ENCODE measurements around the gene PCDHA4. TPM values are rescaled to one million over a fixed set of nuclear protein-coding genes. Genes with fewer than 3 reads are reported as not detected.

Gene PCDHA4
- total RNA-seq, 1 donor from 2014 or later = 0.26 TPM

GRCh38 chr5:140855772-140856674 lies 49.2 kb downstream of the PCDHA4 start, which contains the start of gene PCDHA10:
Gene PCDHA10 (plus strand): TSS chr5:140855897. CDS start chr5:140856049, 152 bp downstream.
- no peak for TF ChIP-seq CTCF (IDR thresholded peaks at IDR 0.05; ENCODE audit: insufficient read depth, low read length, severe bottlenecking)
- FAIRE-seq = no peak
- DNase-seq (ENCODE audit: low read depth) = peak; percentile 7
- no peak within 1 kb of the TSS for H3K4me3 ChIP-seq (ENCODE audit: low read depth, low read length)
- no peaks in the 10 kb centered on the region for H3K36me3 ChIP-seq (ENCODE audit: control insufficient read depth, insufficient read depth, low read length)
- no peaks in the 10 kb centered on the region for H3K27me3 ChIP-seq (ENCODE audit: control insufficient read depth, insufficient read depth, low read length)

DNA sequence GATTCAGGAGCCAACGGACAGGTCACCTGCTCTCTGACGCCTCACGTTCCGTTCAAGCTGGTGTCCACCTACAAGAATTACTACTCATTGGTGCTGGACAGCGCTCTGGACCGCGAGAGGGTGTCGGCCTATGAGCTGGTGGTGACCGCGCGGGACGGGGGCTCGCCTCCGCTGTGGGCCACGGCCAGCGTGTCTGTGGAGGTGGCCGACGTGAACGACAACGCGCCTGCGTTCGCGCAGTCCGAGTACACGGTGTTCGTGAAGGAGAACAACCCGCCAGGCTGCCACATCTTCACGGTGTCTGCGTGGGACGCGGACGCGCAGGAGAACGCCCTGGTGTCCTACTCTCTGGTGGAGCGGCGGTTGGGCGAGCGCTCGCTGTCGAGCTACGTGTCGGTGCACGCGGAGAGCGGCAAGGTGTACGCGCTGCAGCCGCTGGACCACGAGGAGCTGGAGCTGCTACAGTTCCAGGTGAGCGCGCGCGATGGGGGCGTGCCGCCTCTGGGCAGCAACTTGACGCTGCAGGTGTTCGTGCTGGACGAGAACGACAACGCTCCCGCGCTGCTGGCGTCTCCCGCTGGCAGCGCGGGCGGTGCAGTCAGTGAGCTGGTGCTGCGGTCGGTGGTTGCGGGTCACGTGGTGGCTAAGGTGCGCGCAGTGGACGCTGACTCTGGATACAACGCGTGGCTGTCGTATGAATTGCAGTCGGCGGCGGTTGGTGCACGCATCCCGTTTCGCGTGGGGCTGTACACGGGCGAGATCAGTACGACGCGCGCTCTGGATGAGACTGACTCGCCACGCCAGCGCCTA lies 50.5 kb downstream of the PCDHA4 start:
- H3K36me3 ChIP-seq (ENCODE audit: control insufficient read depth, insufficient read depth, low read length) = no peaks in the 10 kb centered on the region
- TF ChIP-seq CTCF (IDR thresholded peaks at IDR 0.05; ENCODE audit: insufficient read depth, low read length, severe bottlenecking) = no peak
- no peak for DNase-seq (ENCODE audit: low read depth)
- FAIRE-seq = no peak
- H3K4me3 ChIP-seq (ENCODE audit: low read depth, low read length) = no peak overlapping the region
- H3K27me3 ChIP-seq (ENCODE audit: control insufficient read depth, insufficient read depth, low read length) = no peaks in the 10 kb centered on the region

DNA sequence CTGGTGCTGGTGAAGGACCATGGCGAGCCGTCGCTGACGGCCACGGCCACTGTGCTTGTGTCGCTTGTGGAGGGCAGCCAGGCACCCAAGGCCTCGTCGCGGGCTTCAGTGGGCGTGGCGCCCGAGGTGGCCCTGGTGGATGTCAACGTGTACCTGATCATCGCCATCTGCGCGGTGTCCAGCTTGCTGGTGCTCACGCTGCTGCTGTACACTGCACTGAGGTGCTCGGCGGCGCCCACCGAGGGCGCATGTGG lies 51.0 kb downstream of the PCDHA4 start:
- FAIRE-seq (no peak), DNase-seq (ENCODE audit: low read depth) (no peak)
- Histone ChIP-seq H3K36me3 (ENCODE audit: control insufficient read depth, insufficient read depth, low read length) (no peaks in the 10 kb centered on the region), H3K4me3 (ENCODE audit: low read depth, low read length) (no peak overlapping the region), H3K27me3 (ENCODE audit: control insufficient read depth, insufficient read depth, low read length) (no peaks in the 10 kb centered on the region)
- no peak for TF ChIP-seq CTCF (IDR thresholded peaks at IDR 0.05; ENCODE audit: insufficient read depth, low read length, severe bottlenecking)

DNA sequence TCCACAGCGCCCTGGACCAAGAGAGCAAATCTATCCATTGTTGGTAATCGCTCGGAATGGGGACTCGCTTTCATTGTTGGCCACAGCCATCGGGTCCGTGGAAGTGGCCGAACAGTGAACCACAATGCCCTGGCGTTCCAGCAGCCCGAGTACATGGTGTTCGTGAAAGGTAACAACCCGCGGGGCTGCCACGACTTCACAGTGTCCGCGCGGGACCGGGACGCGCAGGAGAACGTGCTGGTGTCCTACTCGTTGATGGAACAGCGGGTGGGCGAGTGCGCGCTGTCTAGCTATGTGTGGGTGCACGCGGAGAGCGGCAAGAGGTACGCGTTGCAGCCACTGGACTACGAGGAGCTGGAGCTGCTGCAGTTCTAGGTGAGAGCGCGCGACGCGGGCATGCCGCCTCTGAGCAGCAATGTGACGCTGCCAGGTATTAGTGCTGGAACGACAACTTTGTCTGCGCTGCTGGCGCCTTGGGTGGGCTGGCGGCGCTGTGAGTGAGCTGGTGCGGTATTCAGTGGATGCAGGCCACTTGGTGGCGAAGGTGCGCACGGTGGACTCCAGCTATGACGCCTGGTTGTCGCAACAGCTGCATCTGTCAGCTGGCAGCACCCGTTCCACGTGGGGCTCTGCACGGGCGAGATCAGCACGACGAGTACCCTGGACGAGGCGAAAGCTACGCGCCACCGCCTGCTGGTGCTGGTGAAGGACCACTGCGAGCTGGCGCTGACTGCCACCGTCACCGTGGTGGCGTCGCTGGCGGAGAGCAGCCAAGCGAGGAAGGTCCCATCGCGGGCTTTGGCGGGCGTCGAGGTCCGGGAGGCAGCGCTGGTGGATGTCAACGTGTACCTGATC lies 55.8 kb downstream of the PCDHA4 start:
- DNase-seq (ENCODE audit: low read depth) (no peak), FAIRE-seq (no peak)
- Histone ChIP-seq H3K27me3 (ENCODE audit: control insufficient read depth, insufficient read depth, low read length) (no peaks in the 10 kb centered on the region), H3K4me3 (ENCODE audit: low read depth, low read length) (no peak overlapping the region), H3K36me3 (ENCODE audit: control insufficient read depth, insufficient read depth, low read length) (no peaks in the 10 kb centered on the region)
- no peak for TF ChIP-seq CTCF (IDR thresholded peaks at IDR 0.05; ENCODE audit: insufficient read depth, low read length, severe bottlenecking)

Other genes with a start within 250 kb of the PCDHA4 start
- 39.8 and 48.5 TPM in 2 replicates for gene SRA1, start 249.6 kb upstream of the PCDHA4 start, total RNA-seq
- gene APBB3, start 242.5 kb upstream of the PCDHA4 start, total RNA-seq = 6.3 and 8.1 TPM in 2 replicates
- gene SLC35A4, start 242.2 kb upstream of the PCDHA4 start, total RNA-seq = 13.2 and 21.4 TPM in 2 replicates
- gene CD14, start 173.9 kb upstream of the PCDHA4 start, total RNA-seq = 2.3 and 3.2 TPM in 2 replicates
- gene TMCO6, start 167.6 kb upstream of the PCDHA4 start, total RNA-seq = 15.7 and 18.2 TPM in 2 replicates
- gene NDUFA2, start 159.4 kb upstream of the PCDHA4 start, total RNA-seq = 16.8 and 46.5 TPM in 2 replicates
- gene IK, start 159.2 kb upstream of the PCDHA4 start, total RNA-seq = 58.4 and 98.7 TPM in 2 replicates
- 35.7 and 40.8 TPM in 2 replicates for gene WDR55, start 142.2 kb upstream of the PCDHA4 start, total RNA-seq
- 0.26 TPM in 2 replicates for gene DND1, start 133.5 kb upstream of the PCDHA4 start, total RNA-seq
- 55.3 and 73.0 TPM in 2 replicates for gene HARS1, start 115.7 kb upstream of the PCDHA4 start, total RNA-seq
- 28.9 and 32.9 TPM in 2 replicates for gene HARS2, start 115.6 kb upstream of the PCDHA4 start, total RNA-seq
- gene ZMAT2, start 106.6 kb upstream of the PCDHA4 start, total RNA-seq = 47.1 and 76.7 TPM in 2 replicates
- under 0.01 TPM in 1 of 2 replicates, not detected in the other for gene PCDHA1, start 20.9 kb upstream of the PCDHA4 start, total RNA-seq
- gene PCDHA2, start 12.2 kb upstream of the PCDHA4 start, total RNA-seq = under 0.01 TPM in 1 of 2 replicates, not detected in the other
- gene PCDHA3, start 6.0 kb upstream of the PCDHA4 start, total RNA-seq = under 0.01 TPM in 1 of 2 replicates, not detected in the other
- gene PCDHA5, start 14.5 kb downstream of the PCDHA4 start, total RNA-seq = 0.13 TPM in 1 of 2 replicates, not detected in the other
- 0.13 TPM in 1 of 2 replicates, not detected in the other for gene PCDHA6, start 20.9 kb downstream of the PCDHA4 start, total RNA-seq
- under 0.01 and 0.13 TPM in 2 replicates for gene PCDHA7, start 27.2 kb downstream of the PCDHA4 start, total RNA-seq
- 0.13 TPM in 1 of 2 replicates, not detected in the other for gene PCDHA8, start 34.1 kb downstream of the PCDHA4 start, total RNA-seq
- under 0.01 TPM in 2 replicates for gene PCDHA9, start 41.3 kb downstream of the PCDHA4 start, total RNA-seq
- gene PCDHA10, start 48.8 kb downstream of the PCDHA4 start, total RNA-seq = under 0.01 TPM in 2 replicates
- gene PCDHA11, start 61.9 kb downstream of the PCDHA4 start, total RNA-seq = 0.79 and 1.8 TPM in 2 replicates
- under 0.01 and 0.13 TPM in 2 replicates for gene PCDHA12, start 68.2 kb downstream of the PCDHA4 start, total RNA-seq
- 0.13 and 0.26 TPM in 2 replicates for gene PCDHA13, start 75.1 kb downstream of the PCDHA4 start, total RNA-seq
- gene PCDHAC1, start 119.2 kb downstream of the PCDHA4 start, total RNA-seq = 1.6 and 1.7 TPM in 2 replicates
- gene PCDHAC2, start 159.4 kb downstream of the PCDHA4 start, total RNA-seq = 14.1 and 16.8 TPM in 2 replicates
- gene PCDHB1, start 244.3 kb downstream of the PCDHA4 start, total RNA-seq = not detected in 2 replicates